CD14-positive monocyte (primary cell): ENCODE data around the gene LGALS4. TPM values are rescaled to one million over a fixed set of nuclear protein-coding genes. Genes with fewer than 3 reads are reported as not detected.
"Not testable (repeated sequence)": the region's sequence is repeated elsewhere in the genome, so short reads cannot be mapped to it uniquely, and the experiment has no call there.

Experiments
- DNase-seq, 3 donors: peaks; one replicate each; pipeline ENCODE4 v3.0.0-alpha.2; 2011 to 2022
- H2AFZ ChIP-seq: 2 replicates; pipeline ENCODE4 v1.6.0; 2012; ENCODE audit warnings: mild to moderate bottlenecking, low read depth, low read length, inconsistent platforms; ENCODE audit not compliant: insufficient read depth, poor library complexity, severe bottlenecking
- H3K27ac ChIP-seq, 2 donors: 1 replicate in 1 of 2; 2 replicates in 1 of 2; pipeline ENCODE4 v1.5.1; 2012 to 2013; ENCODE audit warnings: low read length in 2 of 2, control low read depth in 1 of 2, inconsistent platforms in 1 of 2, low read depth in 1 of 2, mild to moderate bottlenecking in 1 of 2
- H3K27me3 ChIP-seq, 2 donors: one replicate each; pipeline versions ENCODE4 v1.6.0 to v1.6.1; 2011 to 2013; ENCODE audit warnings: low read length in 2 of 2; ENCODE audit not compliant: control insufficient read depth in 2 of 2, insufficient read depth in 2 of 2
- H3K36me3 ChIP-seq, 2 donors: replicated peaks in 1 of 2; 1 replicate in 1 of 2; 2 replicates in 1 of 2; pipeline versions ENCODE4 v1.5.1 to v1.6.1; 2012 to 2013; ENCODE audit warnings: low read length in 2 of 2, control low read depth in 1 of 2, inconsistent platforms in 1 of 2, mild to moderate bottlenecking in 1 of 2; ENCODE audit not compliant: insufficient read depth in 2 of 2, control insufficient read depth in 1 of 2
- H3K4me1 ChIP-seq, 2 donors: 1 replicate in 1 of 2; 2 replicates in 1 of 2; pipeline versions ENCODE4 v1.5.1 to v1.6.1; 2012 to 2013; ENCODE audit warnings: low read length in 2 of 2, control low read depth in 1 of 2, inconsistent platforms in 1 of 2, mild to moderate bottlenecking in 1 of 2, moderate library complexity in 1 of 2; ENCODE audit not compliant: insufficient read depth in 2 of 2, control insufficient read depth in 1 of 2
- H3K4me2 ChIP-seq: replicated peaks from 2 replicates; pipeline ENCODE3; 2012; ENCODE audit warnings: low read length, moderate library complexity, mild to moderate bottlenecking; ENCODE audit not compliant: poor library complexity, severe bottlenecking; ENCODE audit errors: extremely low read depth
- H3K4me3 ChIP-seq, 3 experiments: fragments of 200-600 bp in 1 of 3; sonication (generic) in 1 of 3; replicated peaks in 1 of 3; 1 replicate in 2 of 3; 2 replicates in 1 of 3; pipeline ENCODE4 v1.5.1; 2011 to 2013; ENCODE audit warnings: low read length in 3 of 3, mild to moderate bottlenecking in 3 of 3, control low read depth in 2 of 3, low read depth in 2 of 3, inconsistent platforms in 1 of 3, moderate library complexity in 1 of 3
- H3K79me2 ChIP-seq: 2 replicates; pipeline ENCODE4 v1.6.0; 2012; ENCODE audit warnings: mild to moderate bottlenecking, control low read depth, inconsistent platforms, low read length, moderate library complexity; ENCODE audit not compliant: insufficient read depth
- H3K9ac ChIP-seq: 2 replicates; pipeline ENCODE4 v1.6.0; 2017; ENCODE audit warnings: low read length, mild to moderate bottlenecking; ENCODE audit not compliant: insufficient read depth, poor library complexity, severe bottlenecking
- H3K9me3 ChIP-seq, 2 donors: replicated peaks in 1 of 2; 1 replicate in 1 of 2; 2 replicates in 1 of 2; pipeline versions ENCODE4 v1.5.1 to v1.6.1; 2012 to 2013; ENCODE audit warnings: low read length in 2 of 2, control low read depth in 1 of 2; ENCODE audit not compliant: control insufficient read depth in 1 of 2, insufficient read depth in 1 of 2
- H4K20me1 ChIP-seq: 2 replicates; pipeline ENCODE4 v1.6.0; 2012; ENCODE audit warnings: mild to moderate bottlenecking, low read length, control low read depth, moderate library complexity; ENCODE audit not compliant: insufficient read depth
- H3K27ac Mint-ChIP-seq, 7 donors: one replicate each; pipeline ENCODE4 v1.8.0; 2020; ENCODE audit warnings: mild to moderate bottlenecking in 7 of 7, mixed read lengths in 7 of 7, moderate library complexity in 6 of 7, inconsistent platforms in 2 of 7
- H3K27me3 Mint-ChIP-seq, 3 donors: one replicate each; pipeline ENCODE4 v1.8.0; 2021 to 2022; ENCODE audit warnings: low read depth in 3 of 3, mild to moderate bottlenecking in 3 of 3, mixed read lengths in 3 of 3, moderate library complexity in 3 of 3, inconsistent platforms in 1 of 3
- H3K36me3 Mint-ChIP-seq, 2 donors: one replicate each; pipeline ENCODE4 v1.8.0; 2020; ENCODE audit warnings: mixed read lengths in 2 of 2, inconsistent platforms in 1 of 2, mild to moderate bottlenecking in 1 of 2
- H3K4me1 Mint-ChIP-seq: one replicate; pipeline ENCODE4 v1.8.0; 2020; ENCODE audit warnings: mild to moderate bottlenecking, mixed read lengths
- H3K4me3 Mint-ChIP-seq, 2 donors: one replicate each; pipeline ENCODE4 v1.8.0; 2020; ENCODE audit warnings: mild to moderate bottlenecking in 2 of 2, mixed read lengths in 2 of 2, moderate library complexity in 1 of 2
- H3K9me3 Mint-ChIP-seq, 7 donors: one replicate each; pipeline ENCODE4 v1.8.0; 2020 to 2022; ENCODE audit warnings: mixed read lengths in 7 of 7, mild to moderate bottlenecking in 6 of 7, moderate library complexity in 6 of 7, inconsistent platforms in 2 of 7
- WGBS: methylation state at CpG from one replicate; pipeline ENCODE4 v1.1.5; 2013; ENCODE audit warnings: missing lambda C conversion rate; ENCODE audit not compliant: insufficient coverage; 5-methylcytosine and 5-hydroxymethylcytosine counted together
- intact Hi-C, 2 donors: fragments of 100-400 bp; cut with micrococcal nuclease; formaldehyde crosslinking; loops; one replicate each; pipeline versions ENCODE4 v1.15.0 to v1.15.1; 2023
- polyA plus RNA-seq, 3 donors: library from polyadenylated mRNA; depleted of rRNA in 1 of 3; unstranded in 2 of 3; stranded (reverse) in 1 of 3; fragments of 300-500 nt in 2 of 3; fragments of >200 nt in 1 of 3; fragmentation: Illumina TruSeq in 2 of 3; gene quantifications; 1 replicate in 2 of 3; 2 replicates in 1 of 3; pipeline ENCODE4 v1.2.3, GENCODE V29; 2012 to 2021
- TF ChIP-seq, protein P1 (sequence below): fragments of 200-600 bp; IDR thresholded peaks from one replicate; pipeline ENCODE4 v1.8.0; 2022; ENCODE audit warnings: antibody characterized with exemption, mild to moderate bottlenecking

Gene LGALS4
- polyA plus RNA-seq, 3 donors: 1.7 TPM; not detected in 2

- TF ChIP-seq, protein P1, sequence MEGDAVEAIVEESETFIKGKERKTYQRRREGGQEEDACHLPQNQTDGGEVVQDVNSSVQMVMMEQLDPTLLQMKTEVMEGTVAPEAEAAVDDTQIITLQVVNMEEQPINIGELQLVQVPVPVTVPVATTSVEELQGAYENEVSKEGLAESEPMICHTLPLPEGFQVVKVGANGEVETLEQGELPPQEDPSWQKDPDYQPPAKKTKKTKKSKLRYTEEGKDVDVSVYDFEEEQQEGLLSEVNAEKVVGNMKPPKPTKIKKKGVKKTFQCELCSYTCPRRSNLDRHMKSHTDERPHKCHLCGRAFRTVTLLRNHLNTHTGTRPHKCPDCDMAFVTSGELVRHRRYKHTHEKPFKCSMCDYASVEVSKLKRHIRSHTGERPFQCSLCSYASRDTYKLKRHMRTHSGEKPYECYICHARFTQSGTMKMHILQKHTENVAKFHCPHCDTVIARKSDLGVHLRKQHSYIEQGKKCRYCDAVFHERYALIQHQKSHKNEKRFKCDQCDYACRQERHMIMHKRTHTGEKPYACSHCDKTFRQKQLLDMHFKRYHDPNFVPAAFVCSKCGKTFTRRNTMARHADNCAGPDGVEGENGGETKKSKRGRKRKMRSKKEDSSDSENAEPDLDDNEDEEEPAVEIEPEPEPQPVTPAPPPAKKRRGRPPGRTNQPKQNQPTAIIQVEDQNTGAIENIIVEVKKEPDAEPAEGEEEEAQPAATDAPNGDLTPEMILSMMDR: no peak
- no peak for DNase-seq
- H3K4me3 Mint-ChIP-seq: no peak overlapping the region
Measured at GRCh38 chr19:38826856-38827551, 14.3 kb upstream of the LGALS4 start.

GRCh38 chr19:38825936-38826335 is 13.2 kb upstream of the LGALS4 start:
- H3K9me3 ChIP-seq, H3K27ac Mint-ChIP-seq, H3K4me3 Mint-ChIP-seq, H3K27me3 Mint-ChIP-seq, H4K20me1 ChIP-seq, H3K27ac ChIP-seq, H3K4me2 ChIP-seq, intact Hi-C loops, H3K9me3 Mint-ChIP-seq, H3K4me3 ChIP-seq, H2AFZ ChIP-seq, DNase-seq, H3K27me3 ChIP-seq, H3K9ac ChIP-seq: not testable (repeated sequence)
- peaks cover 42 to 60% of the 10 kb centered on the region in 2 donors for H3K36me3 ChIP-seq
- Mint-ChIP-seq H3K4me1 (peaks cover 21% of the 10 kb centered on the region), H3K36me3 (peaks cover 57 to 71% of the 10 kb centered on the region in 2 donors)
- H3K79me2 ChIP-seq: peaks cover 42% of the 10 kb centered on the region
- 86% methylated on average over 2 of the region's 7 CpGs for WGBS
- peaks cover 22 to 24% of the 10 kb centered on the region in 2 donors for H3K4me1 ChIP-seq

More at GRCh38 chr19:38826856-38827551, 14.3 kb upstream of the LGALS4 start:
- Histone ChIP-seq H3K27ac (no peak overlapping the region), H3K4me2 (no peak overlapping the region), H3K4me1 (peaks cover 29 to 30% of the 10 kb centered on the region in 2 donors), H3K79me2 (peaks cover 49% of the 10 kb centered on the region), H2AFZ (no peak overlapping the region), H3K9ac (no peak overlapping the region), H3K36me3 (peaks cover 40 to 56% of the 10 kb centered on the region in 2 donors), H3K4me3 (no peak overlapping the region), H4K20me1 (peaks cover 4% of the 10 kb centered on the region), H3K9me3 (peaks cover 0 to 5% of the 10 kb centered on the region in 2 donors), H3K27me3 (no peaks in the 10 kb centered on the region)
- H3K9me3 Mint-ChIP-seq: peaks cover 0 to 10% (median 0%) of the 10 kb centered on the region in 7 donors
- peak overlapping the region in 1 of 7 donors; percentile 63 for H3K27ac Mint-ChIP-seq
- peaks cover 26% of the 10 kb centered on the region for H3K4me1 Mint-ChIP-seq
- intact Hi-C loops: no loop called here
- H3K27me3 Mint-ChIP-seq: no peaks in the 10 kb centered on the region
- peaks cover 55 to 64% of the 10 kb centered on the region in 2 donors for H3K36me3 Mint-ChIP-seq
- 98% methylated on average over 6 of the region's 6 CpGs for WGBS

- Histone ChIP-seq H4K20me1 (peaks cover 12% of the 10 kb centered on the region), H3K36me3 (peaks cover 63 to 84% of the 10 kb centered on the region in 2 donors), H3K79me2 (peaks cover 12% of the 10 kb centered on the region)
- H3K4me3 Mint-ChIP-seq, H3K27me3 Mint-ChIP-seq, H3K4me2 ChIP-seq, H3K27ac ChIP-seq, H3K27ac Mint-ChIP-seq, H3K9ac ChIP-seq, H3K27me3 ChIP-seq, H3K4me3 ChIP-seq, H3K9me3 ChIP-seq, DNase-seq, H3K9me3 Mint-ChIP-seq, H3K4me1 ChIP-seq, H3K4me1 Mint-ChIP-seq, intact Hi-C loops, H2AFZ ChIP-seq: not testable (repeated sequence)
- WGBS: 97% methylated on average over 26 of the region's 29 CpGs
- H3K36me3 Mint-ChIP-seq: peaks cover 70 to 87% of the 10 kb centered on the region in 2 donors
Measured at GRCh38 chr19:38821230-38821825, 8.6 kb upstream of the LGALS4 start.
